Caco-2 (cell line): Measurements from ENCODE around the gene HIPK2. TPM values are rescaled to one million over a fixed set of nuclear protein-coding genes. Genes with fewer than 3 reads are reported as not detected.

Experiments used
- BruUV-seq: library from RNA; stranded (reverse); fragments of 400-500 nt; replicated peaks from 2 replicates; lab custom pipeline; 2021; lab: Mats Ljungman, UMichigan
- CTCF ChIA-PET: fragments of 300-600 bp; sonication (Branson Sonifier 250); formaldehyde crosslinking; loops from one replicate; lab custom pipeline; 2022; ENCODE audit warnings: antibody characterized with exemption; lab: Charles Lee
- POLR2A ChIA-PET: fragments of 300-600 bp; sonication (Branson Sonifier 250); formaldehyde crosslinking; loops from one replicate; lab custom pipeline; 2022; ENCODE audit warnings: antibody characterized with exemption; lab: Charles Lee
- DNase-seq, 2 experiments: peaks; one replicate each; pipeline versions ENCODE4 v3.0.0 to v3.0.0-alpha.2; 2020 to 2022
- H3K27me3 ChIP-seq: replicated peaks from 2 replicates; pipeline ENCODE4 v1.6.0; 2011; ENCODE audit warnings: low read length; ENCODE audit not compliant: control insufficient read depth, insufficient read depth
- H3K36me3 ChIP-seq: 2 replicates; pipeline ENCODE4 v1.5.1; 2011; ENCODE audit warnings: low read length; ENCODE audit not compliant: control insufficient read depth, insufficient read depth
- H3K4me1 ChIP-seq: fragments of 250-450 bp; sonication (Bioruptor Pico); 2 replicates; pipeline ENCODE4 v1.5.1; 2020; ENCODE audit warnings: mild to moderate bottlenecking
- H3K4me3 ChIP-seq: 2 replicates; pipeline ENCODE4 v1.5.1; 2011; ENCODE audit warnings: low read depth, mild to moderate bottlenecking, control low read depth, low read length
- H3K9me3 ChIP-seq: fragments of 250-450 bp; sonication (Bioruptor Pico); 2 replicates; pipeline ENCODE4 v1.5.1; 2020; ENCODE audit warnings: mild to moderate bottlenecking, moderate library complexity
- H3K27ac Mint-ChIP-seq: one replicate; pipeline ENCODE4 v1.8.0; 2022; ENCODE audit warnings: mixed read lengths; ENCODE audit not compliant: unreplicated experiment
- H3K27me3 Mint-ChIP-seq: one replicate; pipeline ENCODE4 v1.8.0; 2022; ENCODE audit warnings: mixed read lengths; ENCODE audit not compliant: insufficient read depth, unreplicated experiment
- H3K36me3 Mint-ChIP-seq: one replicate; pipeline ENCODE4 v1.8.0; 2022; ENCODE audit warnings: mild to moderate bottlenecking, mixed read lengths; ENCODE audit not compliant: insufficient read depth, unreplicated experiment
- H3K4me1 Mint-ChIP-seq: one replicate; pipeline ENCODE4 v1.8.0; 2022; ENCODE audit warnings: low read depth, mixed read lengths; ENCODE audit not compliant: unreplicated experiment
- H3K4me3 Mint-ChIP-seq: one replicate; pipeline ENCODE4 v1.8.0; 2022; ENCODE audit warnings: mild to moderate bottlenecking, moderate library complexity, mixed read lengths; ENCODE audit not compliant: unreplicated experiment
- H3K9me3 Mint-ChIP-seq: one replicate; pipeline ENCODE4 v1.8.0; 2022; ENCODE audit warnings: mixed read lengths; ENCODE audit not compliant: unreplicated experiment
- CTCF ChIP-seq, 2 experiments: fragments of 200-600 bp in 1 of 2; IDR thresholded peaks; 1 replicate in 1 of 2; 2 replicates in 1 of 2; pipeline versions ENCODE4 v1.5.1 to v1.8.0; 2011 to 2022; ENCODE audit warnings: antibody characterized with exemption in 1 of 2, control low read depth in 1 of 2, inconsistent platforms in 1 of 2, low read depth in 1 of 2, low read length in 1 of 2, mild to moderate bottlenecking in 1 of 2, moderate library complexity in 1 of 2; ENCODE audit not compliant: insufficient read depth in 1 of 2, severe bottlenecking in 1 of 2, unreplicated experiment in 1 of 2
- intact Hi-C: fragments of 100-400 bp; cut with micrococcal nuclease; formaldehyde crosslinking; loops from one replicate; pipeline ENCODE4 v1.10.0; 2022; ENCODE audit not compliant: unreplicated experiment
- total RNA-seq: library from RNA; stranded (reverse); gene quantifications from 2 replicates; pipeline ENCODE4 v1.2.3, GENCODE V29; 2022

Gene HIPK2
- total RNA-seq, 1 experiment from 2014 or later = 42.8 TPM

- no TSS peak for BruUV-seq
- H3K36me3 ChIP-seq = no peaks in the 10 kb centered on the region
- intact Hi-C loops = no loop called here
- H3K9me3 ChIP-seq = no peaks in the 10 kb centered on the region
- Mint-ChIP-seq H3K27ac (no peak overlapping the region), H3K27me3 (no peaks in the 10 kb centered on the region), H3K4me3 (no peak overlapping the region), H3K36me3 (no peaks in the 10 kb centered on the region), H3K4me1 (peaks cover 7% of the 10 kb centered on the region), H3K9me3 (peaks cover 11% of the 10 kb centered on the region)
- ChIA-PET POLR2A (no interaction called here), CTCF (no interaction called here)
- no peak for TF ChIP-seq CTCF (IDR thresholded peaks at IDR 0.05; ENCODE audit: insufficient read depth in 1 of 2, low read depth in 1 of 2, low read length in 1 of 2, severe bottlenecking in 1 of 2, unreplicated experiment in 1 of 2)
- DNase-seq = no peak
- no peaks in the 10 kb centered on the region; the same call in 1 of the 2 replicates for H3K27me3 ChIP-seq
- H3K4me3 ChIP-seq = no peak overlapping the region
- H3K4me1 ChIP-seq = no peaks in the 10 kb centered on the region
Observed at GRCh38 chr7:139798221-139798620, 20.4 kb upstream of the HIPK2 start.

- BruUV-seq = no TSS peak
- DNase-seq = no peak
- no peaks in the 10 kb centered on the region for H3K27me3 Mint-ChIP-seq
- ChIA-PET POLR2A (no interaction called here), CTCF (no interaction called here)
- peaks cover 5% of the 10 kb centered on the region for H3K9me3 Mint-ChIP-seq
- no peaks in the 10 kb centered on the region for H3K4me1 ChIP-seq
- H3K27ac Mint-ChIP-seq = no peak overlapping the region
- intact Hi-C loops = no loop called here
- no peaks in the 10 kb centered on the region for H3K9me3 ChIP-seq
- peaks cover 7% of the 10 kb centered on the region for H3K4me1 Mint-ChIP-seq
- H3K4me3 Mint-ChIP-seq = no peak overlapping the region
- H3K4me3 ChIP-seq = no peak overlapping the region
- no peaks in the 10 kb centered on the region for H3K36me3 Mint-ChIP-seq
- H3K36me3 ChIP-seq = no peaks in the 10 kb centered on the region
- TF ChIP-seq CTCF (IDR thresholded peaks at IDR 0.05; ENCODE audit: insufficient read depth in 1 of 2, low read depth in 1 of 2, low read length in 1 of 2, severe bottlenecking in 1 of 2, unreplicated experiment in 1 of 2) = no peak
- no peaks in the 10 kb centered on the region; the same call in 1 of the 2 replicates for H3K27me3 ChIP-seq
Observed at GRCh38 chr7:139797607-139798006, 19.8 kb upstream of the HIPK2 start.

- no peaks in the 10 kb centered on the region for H3K36me3 ChIP-seq
- no peak overlapping the region for H3K4me3 ChIP-seq
- Mint-ChIP-seq H3K27me3 (no peaks in the 10 kb centered on the region), H3K36me3 (no peaks in the 10 kb centered on the region), H3K9me3 (no peaks in the 10 kb centered on the region), H3K4me1 (no peaks in the 10 kb centered on the region), H3K4me3 (no peak overlapping the region), H3K27ac (no peak overlapping the region)
- H3K4me1 ChIP-seq = no peaks in the 10 kb centered on the region
- no peaks in the 10 kb centered on the region for H3K9me3 ChIP-seq
- BruUV-seq = no TSS peak
- no peak for TF ChIP-seq CTCF (IDR thresholded peaks at IDR 0.05; ENCODE audit: insufficient read depth in 1 of 2, low read depth in 1 of 2, low read length in 1 of 2, severe bottlenecking in 1 of 2, unreplicated experiment in 1 of 2)
- H3K27me3 ChIP-seq = no peaks in the 10 kb centered on the region
- DNase-seq = no peak
- intact Hi-C loops = no loop called here
- ChIA-PET POLR2A (no interaction called here), CTCF (no interaction called here)
Observed at GRCh38 chr7:139791316-139791715, 13.5 kb upstream of the HIPK2 start.
